HG03521 (cell line): Measurements from ENCODE around the gene NRBP1.

Experiments used
- ATAC-seq: cut with Tn5 transposase; IDR thresholded peaks from one replicate; pipeline ENCODE4 v1.9.1; 2021; ENCODE audit warnings: mild to moderate bottlenecking, moderate library complexity; ENCODE audit not compliant: unreplicated experiment

Gene NRBP1

GRCh38 chr2:27428213-27428977 is at the start of gene NRBP1:
Gene NRBP1, plus strand, starts transcription at chr2:27428631. Its CDS starts 4,643 bp downstream, at chr2:27433274.
- peak; percentile 87 for ATAC-seq

GRCh38 chr2:27378809-27379290 is 49.6 kb upstream of the NRBP1 start:
- no peak for ATAC-seq

GRCh38 chr2:27379383-27379835 is 49.0 kb upstream of the NRBP1 start:
- ATAC-seq, result no peak

- ATAC-seq, result no peak
These were observed 48.4 kb upstream of the NRBP1 start for GRCh38 chr2:27379836-27380625.

GRCh38 chr2:27380626-27381545 is 47.5 kb upstream of the NRBP1 start, which contains the start of gene ZNF513:
Gene ZNF513, minus strand, starts transcription at chr2:27380734. Its CDS starts 208 bp downstream, at chr2:27380526.
- ATAC-seq, result peak; percentile 83

- no peak for ATAC-seq
These were observed 46.8 kb upstream of the NRBP1 start for GRCh38 chr2:27381577-27382181.

- no peak for ATAC-seq
These were observed 37.4 kb upstream of the NRBP1 start for GRCh38 chr2:27390822-27391679.

- ATAC-seq, result no peak
These were observed 35.2 kb upstream of the NRBP1 start for GRCh38 chr2:27393225-27393624.

GRCh38 chr2:27398962-27399361 is 29.5 kb upstream of the NRBP1 start:
- ATAC-seq, result no peak

- no peak for ATAC-seq
These were observed 27.9 kb upstream of the NRBP1 start for GRCh38 chr2:27400348-27401135.

GRCh38 chr2:27407798-27408491 is 20.5 kb upstream of the NRBP1 start:
- ATAC-seq, result no peak

GRCh38 chr2:27408601-27409320 is 19.7 kb upstream of the NRBP1 start:
- ATAC-seq, result peak; percentile 22

- peak; percentile 91 for ATAC-seq
These were observed 18.9 kb upstream of the NRBP1 start, which contains the start of gene PPM1G for GRCh38 chr2:27409321-27410073. Gene PPM1G, minus strand, starts transcription at chr2:27409591. Its CDS starts 169 bp downstream, at chr2:27409422.

GRCh38 chr2:27412419-27413152 is 15.8 kb upstream of the NRBP1 start:
- ATAC-seq, result no peak

- no peak for ATAC-seq
These were observed 12.3 kb upstream of the NRBP1 start for GRCh38 chr2:27416151-27416550.

GRCh38 chr2:27420996-27421395 is 7.4 kb upstream of the NRBP1 start:
- ATAC-seq, result no peak
